ENCODE results near the gene BAIAP2L1.

DNA sequence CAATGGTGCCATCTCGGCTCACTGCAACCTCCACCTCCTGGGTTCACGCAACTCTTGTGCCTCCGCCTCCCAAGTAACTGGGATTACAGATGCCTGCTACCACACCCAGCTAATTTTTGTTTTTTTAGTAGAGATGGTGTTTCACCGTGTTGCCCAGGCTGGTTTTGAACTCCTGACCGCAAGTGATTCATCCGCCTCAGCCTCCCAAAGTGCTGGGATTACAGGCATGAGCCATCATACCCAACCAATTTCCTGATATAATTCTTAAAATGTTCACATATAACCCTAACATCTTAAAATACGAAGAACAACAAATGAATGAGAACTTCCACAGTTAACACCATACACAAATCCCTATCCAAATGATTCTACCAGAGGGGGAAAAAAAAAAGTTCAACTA is 31.2 kb downstream of the BAIAP2L1 start:
- TF ChIP-seq ZNF791 (tag by site-specific recombination; IDR thresholded peaks at IDR 0.05) (no peak), ZNF24 (tag by site-specific recombination; IDR thresholded peaks at IDR 0.05) (no peak), TCF7L2 (IDR thresholded peaks at IDR 0.05; ENCODE audit: borderline replicate concordance, low read depth, low read length) (no peak), ZNF10 (tag by site-specific recombination; IDR thresholded peaks at IDR 0.05) (no peak), ZNF366 (tag by site-specific recombination; conservative IDR thresholded peaks at IDR 0.05) (no peak)
- TF ChIP-seq, protein P1, sequence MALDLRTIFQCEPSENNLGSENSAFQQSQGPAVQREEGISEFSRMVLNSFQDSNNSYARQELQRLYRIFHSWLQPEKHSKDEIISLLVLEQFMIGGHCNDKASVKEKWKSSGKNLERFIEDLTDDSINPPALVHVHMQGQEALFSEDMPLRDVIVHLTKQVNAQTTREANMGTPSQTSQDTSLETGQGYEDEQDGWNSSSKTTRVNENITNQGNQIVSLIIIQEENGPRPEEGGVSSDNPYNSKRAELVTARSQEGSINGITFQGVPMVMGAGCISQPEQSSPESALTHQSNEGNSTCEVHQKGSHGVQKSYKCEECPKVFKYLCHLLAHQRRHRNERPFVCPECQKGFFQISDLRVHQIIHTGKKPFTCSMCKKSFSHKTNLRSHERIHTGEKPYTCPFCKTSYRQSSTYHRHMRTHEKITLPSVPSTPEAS (tag by site-specific recombination; IDR thresholded peaks at IDR 0.05) = no peak
- TF ChIP-seq, protein P2, sequence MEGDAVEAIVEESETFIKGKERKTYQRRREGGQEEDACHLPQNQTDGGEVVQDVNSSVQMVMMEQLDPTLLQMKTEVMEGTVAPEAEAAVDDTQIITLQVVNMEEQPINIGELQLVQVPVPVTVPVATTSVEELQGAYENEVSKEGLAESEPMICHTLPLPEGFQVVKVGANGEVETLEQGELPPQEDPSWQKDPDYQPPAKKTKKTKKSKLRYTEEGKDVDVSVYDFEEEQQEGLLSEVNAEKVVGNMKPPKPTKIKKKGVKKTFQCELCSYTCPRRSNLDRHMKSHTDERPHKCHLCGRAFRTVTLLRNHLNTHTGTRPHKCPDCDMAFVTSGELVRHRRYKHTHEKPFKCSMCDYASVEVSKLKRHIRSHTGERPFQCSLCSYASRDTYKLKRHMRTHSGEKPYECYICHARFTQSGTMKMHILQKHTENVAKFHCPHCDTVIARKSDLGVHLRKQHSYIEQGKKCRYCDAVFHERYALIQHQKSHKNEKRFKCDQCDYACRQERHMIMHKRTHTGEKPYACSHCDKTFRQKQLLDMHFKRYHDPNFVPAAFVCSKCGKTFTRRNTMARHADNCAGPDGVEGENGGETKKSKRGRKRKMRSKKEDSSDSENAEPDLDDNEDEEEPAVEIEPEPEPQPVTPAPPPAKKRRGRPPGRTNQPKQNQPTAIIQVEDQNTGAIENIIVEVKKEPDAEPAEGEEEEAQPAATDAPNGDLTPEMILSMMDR (tag by site-specific recombination; IDR thresholded peaks at IDR 0.05) = no peak
- TF ChIP-seq, protein P3, sequence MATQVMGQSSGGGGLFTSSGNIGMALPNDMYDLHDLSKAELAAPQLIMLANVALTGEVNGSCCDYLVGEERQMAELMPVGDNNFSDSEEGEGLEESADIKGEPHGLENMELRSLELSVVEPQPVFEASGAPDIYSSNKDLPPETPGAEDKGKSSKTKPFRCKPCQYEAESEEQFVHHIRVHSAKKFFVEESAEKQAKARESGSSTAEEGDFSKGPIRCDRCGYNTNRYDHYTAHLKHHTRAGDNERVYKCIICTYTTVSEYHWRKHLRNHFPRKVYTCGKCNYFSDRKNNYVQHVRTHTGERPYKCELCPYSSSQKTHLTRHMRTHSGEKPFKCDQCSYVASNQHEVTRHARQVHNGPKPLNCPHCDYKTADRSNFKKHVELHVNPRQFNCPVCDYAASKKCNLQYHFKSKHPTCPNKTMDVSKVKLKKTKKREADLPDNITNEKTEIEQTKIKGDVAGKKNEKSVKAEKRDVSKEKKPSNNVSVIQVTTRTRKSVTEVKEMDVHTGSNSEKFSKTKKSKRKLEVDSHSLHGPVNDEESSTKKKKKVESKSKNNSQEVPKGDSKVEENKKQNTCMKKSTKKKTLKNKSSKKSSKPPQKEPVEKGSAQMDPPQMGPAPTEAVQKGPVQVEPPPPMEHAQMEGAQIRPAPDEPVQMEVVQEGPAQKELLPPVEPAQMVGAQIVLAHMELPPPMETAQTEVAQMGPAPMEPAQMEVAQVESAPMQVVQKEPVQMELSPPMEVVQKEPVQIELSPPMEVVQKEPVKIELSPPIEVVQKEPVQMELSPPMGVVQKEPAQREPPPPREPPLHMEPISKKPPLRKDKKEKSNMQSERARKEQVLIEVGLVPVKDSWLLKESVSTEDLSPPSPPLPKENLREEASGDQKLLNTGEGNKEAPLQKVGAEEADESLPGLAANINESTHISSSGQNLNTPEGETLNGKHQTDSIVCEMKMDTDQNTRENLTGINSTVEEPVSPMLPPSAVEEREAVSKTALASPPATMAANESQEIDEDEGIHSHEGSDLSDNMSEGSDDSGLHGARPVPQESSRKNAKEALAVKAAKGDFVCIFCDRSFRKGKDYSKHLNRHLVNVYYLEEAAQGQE (tag by site-specific recombination; IDR thresholded peaks at IDR 0.05) = no peak
- TF ChIP-seq, protein P4, sequence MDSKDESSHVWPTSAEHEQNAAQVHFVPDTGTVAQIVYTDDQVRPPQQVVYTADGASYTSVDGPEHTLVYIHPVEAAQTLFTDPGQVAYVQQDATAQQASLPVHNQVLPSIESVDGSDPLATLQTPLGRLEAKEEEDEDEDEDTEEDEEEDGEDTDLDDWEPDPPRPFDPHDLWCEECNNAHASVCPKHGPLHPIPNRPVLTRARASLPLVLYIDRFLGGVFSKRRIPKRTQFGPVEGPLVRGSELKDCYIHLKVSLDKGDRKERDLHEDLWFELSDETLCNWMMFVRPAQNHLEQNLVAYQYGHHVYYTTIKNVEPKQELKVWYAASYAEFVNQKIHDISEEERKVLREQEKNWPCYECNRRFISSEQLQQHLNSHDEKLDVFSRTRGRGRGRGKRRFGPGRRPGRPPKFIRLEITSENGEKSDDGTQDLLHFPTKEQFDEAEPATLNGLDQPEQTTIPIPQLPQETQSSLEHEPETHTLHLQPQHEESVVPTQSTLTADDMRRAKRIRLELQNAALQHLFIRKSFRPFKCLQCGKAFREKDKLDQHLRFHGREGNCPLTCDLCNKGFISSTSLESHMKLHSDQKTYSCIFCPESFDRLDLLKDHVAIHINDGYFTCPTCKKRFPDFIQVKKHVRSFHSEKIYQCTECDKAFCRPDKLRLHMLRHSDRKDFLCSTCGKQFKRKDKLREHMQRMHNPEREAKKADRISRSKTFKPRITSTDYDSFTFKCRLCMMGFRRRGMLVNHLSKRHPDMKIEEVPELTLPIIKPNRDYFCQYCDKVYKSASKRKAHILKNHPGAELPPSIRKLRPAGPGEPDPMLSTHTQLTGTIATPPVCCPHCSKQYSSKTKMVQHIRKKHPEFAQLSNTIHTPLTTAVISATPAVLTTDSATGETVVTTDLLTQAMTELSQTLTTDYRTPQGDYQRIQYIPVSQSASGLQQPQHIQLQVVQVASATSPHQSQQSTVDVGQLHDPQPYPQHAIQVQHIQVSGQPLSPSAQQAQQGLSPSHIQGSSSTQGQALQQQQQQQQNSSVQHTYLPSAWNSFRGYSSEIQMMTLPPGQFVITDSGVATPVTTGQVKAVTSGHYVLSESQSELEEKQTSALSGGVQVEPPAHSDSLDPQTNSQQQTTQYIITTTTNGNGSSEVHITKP (tag by site-specific recombination; IDR thresholded peaks at IDR 0.05) = no peak
